Astrocyte of the spinal cord (primary cell): ENCODE measurements around the gene ST3GAL2.
"Not testable (repeated sequence)": the region's sequence is repeated elsewhere in the genome, so short reads cannot be mapped to it uniquely, and the experiment has no call there.

ENCODE experiments used
- DNase-seq: peaks from one replicate; pipeline ENCODE4 v3.0.0; 2011; ENCODE audit warnings: low read depth, low spot score
- H3K4me3 ChIP-seq: 2 replicates; pipeline ENCODE4 v1.5.1; 2011; ENCODE audit warnings: low read depth, mild to moderate bottlenecking, low read length, moderate library complexity
- CTCF ChIP-seq: IDR thresholded peaks from 2 replicates; pipeline ENCODE4 v1.5.1; 2012; ENCODE audit warnings: low read depth, mild to moderate bottlenecking, low read length, inconsistent platforms
- in situ Hi-C: cut with HindIII; loops from 2 replicates; pipeline ENCODE4 v1.10.0; 2017; ENCODE audit warnings: low sequenced_read_pairs

Gene ST3GAL2

GRCh38 chr16:70375636-70376611, 63.0 kb downstream of the ST3GAL2 start:
- TF ChIP-seq CTCF: no peak
- in situ Hi-C loops: no loop called here
- no peak for DNase-seq
- H3K4me3 ChIP-seq: no peak overlapping the region

- no peak overlapping the region for H3K4me3 ChIP-seq
- in situ Hi-C loops: no loop called here
- no peak for TF ChIP-seq CTCF
- DNase-seq: no peak
These were observed 64.7 kb downstream of the ST3GAL2 start for GRCh38 chr16:70374213-70374612.

GRCh38 chr16:70372921-70373728, 65.8 kb downstream of the ST3GAL2 start:
- in situ Hi-C loops: no loop called here
- no peak overlapping the region for H3K4me3 ChIP-seq
- DNase-seq: no peak
- no peak for TF ChIP-seq CTCF

GRCh38 chr16:70370924-70371323, 68.0 kb downstream of the ST3GAL2 start:
- in situ Hi-C loops: no loop called here
- DNase-seq: no peak
- TF ChIP-seq CTCF: no peak

GRCh38 chr16:70370145-70370544, 68.8 kb downstream of the ST3GAL2 start:
- peak; percentile 26 for DNase-seq
- in situ Hi-C loops, H3K4me3 ChIP-seq: not testable (repeated sequence)
- TF ChIP-seq CTCF: peak; percentile 75

More at GRCh38 chr16:70370924-70371323, 68.0 kb downstream of the ST3GAL2 start:
- no peak overlapping the region for H3K4me3 ChIP-seq

GRCh38 chr16:70364399-70364798, 74.5 kb downstream of the ST3GAL2 start:
- H3K4me3 ChIP-seq: no peak overlapping the region
- no peak for DNase-seq
- in situ Hi-C loops: no loop called here
- TF ChIP-seq CTCF: no peak
